ENCODE measurements around the gene GDF7.

GDF7 gene

DNA sequence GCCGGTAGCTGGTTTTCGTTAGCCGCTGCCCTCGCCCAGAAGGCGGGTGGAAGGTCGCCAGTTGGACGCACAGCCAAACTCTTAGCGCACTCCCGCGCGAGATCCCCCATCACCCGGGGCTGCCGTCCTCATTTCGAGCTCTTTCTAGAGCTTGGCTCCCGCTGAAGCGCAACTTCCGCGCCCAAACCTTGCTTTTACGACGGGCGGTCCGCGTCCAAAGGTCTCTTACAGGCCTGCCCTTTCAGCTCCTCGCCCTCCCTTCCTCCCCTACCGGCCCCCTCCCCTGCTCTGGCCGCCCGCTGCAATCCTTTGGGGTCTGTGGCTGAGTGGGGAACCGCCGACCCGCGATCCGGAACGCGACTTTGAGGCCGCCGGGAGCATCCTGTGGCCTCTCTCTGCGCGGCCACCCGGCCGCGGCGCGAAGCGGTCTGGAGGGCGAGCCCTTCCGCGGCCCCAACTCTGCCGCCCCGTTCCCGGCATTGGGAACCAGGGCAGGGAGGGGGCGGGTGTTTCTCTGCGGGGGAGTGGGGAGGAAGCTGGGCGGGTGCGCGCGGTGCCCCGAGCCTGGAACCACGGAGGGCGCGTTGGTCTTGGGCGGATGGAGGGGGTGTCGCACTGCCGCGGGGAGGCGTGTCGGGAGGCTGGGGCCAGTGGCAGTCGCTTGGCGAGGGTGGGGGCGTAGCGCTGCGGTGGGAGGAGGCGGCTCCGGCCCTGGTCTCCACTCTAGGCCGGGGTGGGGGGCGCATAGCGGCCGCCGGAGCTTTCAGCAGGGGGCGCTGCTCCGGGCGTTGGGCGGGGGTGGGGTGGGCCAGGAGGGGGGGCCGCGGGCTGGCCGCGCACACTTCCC, at the start of gene GDF7:
Gene GDF7, plus strand, starts transcription at position 841 of the 847 bp plus-strand sequence. CDS start 96 bp downstream, outside the sequence.
- DNase-seq (ENCODE audit: low spot score): no peak

DNA sequence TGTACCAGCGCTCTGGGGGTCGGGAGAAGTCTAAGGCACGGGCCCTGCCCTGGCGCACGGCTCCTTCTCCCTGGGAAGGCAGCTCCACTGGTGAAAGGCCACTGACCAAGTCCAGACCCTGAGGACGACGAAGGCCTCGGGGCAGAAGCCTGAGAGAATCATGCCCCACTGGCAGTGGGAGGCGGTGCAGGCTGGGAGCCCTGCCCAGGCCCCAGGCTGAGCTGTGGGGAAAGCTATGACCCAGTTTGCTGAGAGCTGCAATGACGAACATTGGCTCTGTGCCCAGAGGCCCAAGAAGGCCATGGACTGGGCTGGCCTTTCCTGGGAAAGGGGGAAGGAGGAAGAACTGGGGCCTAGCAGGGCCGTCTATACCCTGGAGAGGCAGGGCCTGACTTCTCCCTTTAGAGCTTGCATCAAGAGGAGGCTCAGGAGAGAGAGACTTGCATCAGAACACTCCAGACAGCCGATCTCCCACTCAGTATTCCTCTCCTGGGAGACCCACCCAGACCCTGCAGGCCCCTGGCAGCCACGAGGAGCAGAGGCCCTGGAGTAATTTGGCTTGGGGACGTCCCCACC, 49.0 kb upstream of the GDF7 start:
- DNase-seq (ENCODE audit: low spot score): peak; percentile 99

GRCh38 chr2:20618468-20618885, 48.5 kb upstream of the GDF7 start:
- no peak for DNase-seq (ENCODE audit: low spot score)

GRCh38 chr2:20618886-20619521, 47.9 kb upstream of the GDF7 start:
- no peak for DNase-seq (ENCODE audit: low spot score)

GRCh38 chr2:20619624-20620024, 47.3 kb upstream of the GDF7 start:
- peak; percentile 62 for DNase-seq (ENCODE audit: low spot score)

DNA sequence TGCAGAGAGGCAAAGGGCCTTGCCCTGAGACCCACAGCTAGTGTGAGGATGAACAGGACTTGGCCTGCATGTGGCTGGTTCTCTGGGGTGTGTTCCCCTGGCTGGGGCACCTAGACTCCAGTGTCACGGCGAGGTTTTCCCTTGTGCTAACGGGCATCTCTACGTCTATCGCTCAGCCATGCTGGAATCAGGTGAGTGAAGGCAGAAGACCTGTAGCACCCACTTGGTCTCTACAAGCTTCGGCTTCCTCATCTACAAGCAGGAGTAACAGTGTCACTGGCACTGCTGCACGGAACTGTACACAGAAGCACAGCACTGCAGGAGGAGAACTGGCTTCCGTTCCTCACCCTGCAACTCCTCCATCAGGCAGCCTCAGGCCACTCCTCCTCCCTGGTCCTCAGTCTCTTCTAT, 46.7 kb upstream of the GDF7 start:
- no peak for DNase-seq (ENCODE audit: low spot score)

GRCh38 chr2:20620696-20621365, 46.1 kb upstream of the GDF7 start:
- no peak for DNase-seq (ENCODE audit: low spot score)

GRCh38 chr2:20621366-20622295, 45.3 kb upstream of the GDF7 start:
- no peak for DNase-seq (ENCODE audit: low spot score)

DNA sequence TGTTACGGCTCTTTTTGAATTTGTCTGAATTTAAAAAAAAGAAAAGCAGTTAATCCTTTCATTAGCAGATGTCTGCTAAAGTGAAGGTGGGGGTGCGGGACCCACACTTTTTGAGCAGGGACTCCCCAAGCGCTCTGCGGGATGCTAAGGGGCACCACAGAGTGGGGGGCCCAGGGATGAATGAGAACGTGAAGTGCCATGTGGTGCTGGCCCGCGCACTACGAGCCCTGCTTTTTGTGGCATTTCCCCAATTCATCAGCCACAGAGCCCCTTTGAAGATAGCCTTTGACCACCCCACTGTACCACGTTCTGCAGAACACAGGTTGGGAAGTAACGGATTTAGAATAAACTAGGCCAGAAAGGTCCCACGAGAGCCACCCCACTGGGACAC, 44.7 kb upstream of the GDF7 start:
- DNase-seq (ENCODE audit: low spot score): no peak

DNA sequence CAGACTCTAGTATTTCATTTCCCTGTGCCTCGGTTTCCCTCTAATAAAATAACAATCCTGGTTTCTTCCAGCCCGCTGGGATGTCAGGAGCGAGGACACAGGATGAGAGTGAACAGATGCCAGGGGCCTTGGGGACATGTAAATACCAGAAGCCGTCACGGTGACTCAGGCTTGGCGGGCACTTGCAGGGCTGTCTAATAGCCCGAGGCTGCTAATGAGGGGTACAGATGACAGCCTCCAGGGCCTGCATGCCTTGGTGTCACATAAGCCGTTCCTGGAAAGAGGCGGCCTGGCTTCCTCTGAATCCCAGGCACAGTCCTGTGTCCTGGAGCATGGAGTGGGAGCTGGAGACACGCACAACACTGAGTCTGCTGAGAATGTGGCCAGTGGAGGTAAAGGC, 44.2 kb upstream of the GDF7 start:
- DNase-seq (ENCODE audit: low spot score): no peak

DNA sequence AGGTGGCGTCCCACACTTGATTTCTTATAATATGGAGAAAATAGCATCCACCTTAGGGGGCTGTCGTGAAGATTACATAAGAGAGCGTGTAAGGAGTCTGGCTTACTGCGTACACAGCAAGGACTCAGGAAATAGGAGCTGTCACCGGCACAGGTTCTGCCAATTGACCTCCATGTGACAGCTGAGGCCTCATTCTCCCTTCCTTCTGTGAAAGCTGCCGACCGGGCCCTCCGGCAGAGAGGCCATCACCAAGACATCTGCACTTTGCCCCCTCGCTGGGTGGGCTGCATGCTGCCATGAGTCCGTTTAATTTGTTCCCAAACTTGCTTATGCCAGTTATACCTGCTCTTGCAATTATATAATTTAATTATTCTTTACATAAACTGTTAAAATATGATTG, 43.7 kb upstream of the GDF7 start:
- DNase-seq (ENCODE audit: low spot score): no peak

- no peak for DNase-seq (ENCODE audit: low spot score)
These were observed 43.2 kb upstream of the GDF7 start for GRCh38 chr2:20623741-20624155.

GRCh38 chr2:20624156-20624883, 42.6 kb upstream of the GDF7 start:
- no peak for DNase-seq (ENCODE audit: low spot score)

DNA sequence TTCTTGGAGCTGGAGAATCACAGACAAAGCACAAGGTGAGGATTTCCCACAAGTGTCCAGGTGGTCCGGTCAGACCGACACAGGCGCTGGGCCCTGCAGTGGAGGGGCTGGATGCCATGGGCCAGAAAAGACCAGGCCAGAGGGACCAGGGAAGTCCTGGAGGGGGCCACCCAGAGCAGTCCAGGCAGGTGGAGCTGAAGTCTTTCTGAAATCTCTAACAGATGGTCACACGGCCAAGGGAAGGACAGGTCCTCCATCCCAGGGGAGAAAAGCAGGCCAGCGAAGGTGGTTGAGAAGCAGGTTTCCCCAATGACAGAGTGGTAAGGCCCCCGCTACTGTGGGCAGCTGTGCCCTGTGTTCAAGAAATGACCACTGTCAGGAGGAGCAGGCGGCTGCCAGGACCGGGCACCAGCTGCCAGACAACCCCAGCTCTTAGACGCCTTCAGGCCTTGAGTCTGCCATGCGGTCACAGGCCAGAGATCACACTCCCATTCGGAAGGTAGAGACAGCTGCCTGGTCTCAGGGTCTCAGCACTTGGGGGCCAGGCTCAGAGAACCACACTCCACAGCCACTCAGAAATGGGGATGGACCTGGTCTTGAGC, 42.0 kb upstream of the GDF7 start:
- DNase-seq (ENCODE audit: low spot score): no peak

GRCh38 chr2:20625491-20626391, 41.2 kb upstream of the GDF7 start:
- peak; percentile 95 for DNase-seq (ENCODE audit: low spot score)

DNA sequence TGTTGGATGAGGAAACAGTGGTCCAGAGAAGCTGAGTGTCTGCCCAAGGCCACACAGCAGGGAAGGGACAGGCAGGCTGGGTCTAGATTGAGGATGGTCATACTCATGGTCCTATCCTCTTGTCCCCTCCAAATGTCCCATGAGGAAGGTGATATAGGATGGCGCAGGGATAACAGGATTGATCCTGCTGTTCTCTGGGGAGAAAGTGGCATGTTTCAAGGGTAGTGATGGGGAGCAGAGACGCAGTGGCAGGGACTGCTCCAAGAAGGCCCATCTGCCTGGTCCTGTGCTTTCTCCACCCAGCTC, 40.6 kb upstream of the GDF7 start:
- DNase-seq (ENCODE audit: low spot score): no peak

DNA sequence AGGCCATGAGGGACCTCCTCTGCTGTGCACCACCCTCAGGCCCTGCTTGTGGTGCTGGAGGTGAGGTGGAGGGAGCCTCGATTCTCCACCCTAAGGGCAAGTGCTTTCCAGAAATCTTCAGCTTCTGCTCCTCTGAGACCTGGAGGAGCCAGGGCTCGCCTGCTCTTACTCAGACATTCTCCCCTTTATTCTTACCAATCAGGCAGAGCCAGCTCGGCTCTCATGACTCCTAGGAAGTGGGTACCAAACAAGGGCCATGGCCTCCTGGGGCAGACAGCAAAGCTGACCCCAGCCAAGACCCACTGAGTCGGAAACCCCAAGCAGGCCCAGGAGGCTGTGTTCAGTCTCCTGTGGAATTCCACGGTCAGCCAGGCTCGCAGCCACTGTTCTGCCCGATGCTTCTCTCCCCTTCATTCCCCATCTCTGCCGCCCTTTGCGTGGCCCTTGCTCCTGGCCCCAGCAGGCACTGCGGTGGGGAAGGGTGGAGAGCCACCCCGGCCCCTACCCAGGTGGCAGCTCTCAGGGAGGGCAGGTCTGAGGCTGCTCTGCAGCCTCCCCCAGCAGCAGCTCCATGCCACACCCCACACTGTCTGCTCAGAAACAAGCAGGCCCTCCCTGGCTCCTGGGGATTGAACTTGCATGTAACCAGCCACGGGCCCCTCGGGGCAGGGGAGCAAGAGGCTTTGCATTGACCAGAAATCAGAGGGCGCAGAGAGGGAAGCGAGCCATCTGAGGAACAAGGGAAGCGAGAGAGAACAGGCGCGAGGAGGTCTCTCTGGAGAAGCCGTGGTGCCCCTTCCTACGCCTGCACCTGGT, 40.0 kb upstream of the GDF7 start:
- DNase-seq (ENCODE audit: low spot score): peak; percentile 95

DNA sequence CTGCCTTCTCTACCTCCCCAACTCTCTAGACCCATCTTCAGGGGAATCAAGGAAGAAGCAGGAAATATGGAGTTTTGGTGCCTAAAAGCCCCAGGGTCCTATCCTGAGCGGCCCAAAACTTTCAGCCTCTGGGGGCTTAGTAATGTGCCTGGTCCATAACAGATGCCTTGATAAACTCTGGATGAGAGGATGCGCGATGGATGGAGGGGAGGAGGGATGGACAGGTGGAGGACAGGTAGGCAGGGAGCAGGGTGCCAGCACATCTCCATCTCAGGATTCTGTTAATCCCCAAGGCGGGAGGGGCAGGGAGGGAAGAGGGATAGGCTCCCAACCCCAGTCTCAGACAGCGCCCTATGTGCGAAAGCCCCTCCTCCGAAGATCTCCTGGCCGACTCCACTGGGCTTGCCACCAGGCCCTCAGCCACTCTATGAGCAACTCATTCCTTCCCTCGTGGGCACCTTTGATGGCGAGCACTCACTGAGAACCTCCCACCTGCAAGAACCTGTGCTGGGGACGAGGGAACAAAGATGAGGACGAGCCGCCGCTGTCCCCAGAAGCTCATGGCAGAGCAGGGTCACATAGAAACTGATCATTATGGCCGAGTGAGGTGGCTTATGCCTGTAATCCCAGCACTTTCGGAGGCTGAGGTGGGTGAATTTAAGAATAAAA, 39.1 kb upstream of the GDF7 start:
- DNase-seq (ENCODE audit: low spot score): no peak
